Urinary bladder (tissue), 4 donors: ENCODE measurements around the gene GUCY1A2. TPM values are rescaled to one million over a fixed set of nuclear protein-coding genes. Genes with fewer than 3 reads are reported as not detected.

Experiments used
- DNase-seq: peaks from one replicate; pipeline ENCODE4 v3.0.0-alpha.2; 2015; ENCODE audit errors: extremely low spot score
- H3K27ac ChIP-seq: one replicate; pipeline ENCODE4 v1.5.1; 2013; ENCODE audit warnings: low read depth, mild to moderate bottlenecking, moderate library complexity
- H3K36me3 ChIP-seq: one replicate; pipeline ENCODE4 v1.6.1; 2013; ENCODE audit warnings: mild to moderate bottlenecking, moderate library complexity; ENCODE audit not compliant: insufficient read depth
- H3K4me1 ChIP-seq: one replicate; pipeline ENCODE4 v1.6.1; 2013; ENCODE audit warnings: mild to moderate bottlenecking, moderate library complexity; ENCODE audit not compliant: insufficient read depth
- H3K4me3 ChIP-seq: one replicate; pipeline ENCODE4 v1.5.1; 2013; ENCODE audit warnings: low read depth, low read length
- WGBS: extraction: QIAGEN DNeasy Blood & Tissue Kit; methylation state at CpG from one replicate; pipeline ENCODE4 v1.1.7; 2013; 5-methylcytosine and 5-hydroxymethylcytosine counted together
- polyA plus RNA-seq: library from polyadenylated mRNA; stranded (reverse); fragments of 200-250 nt; gene quantifications from one replicate; pipeline ENCODE4 v1.2.3, GENCODE V29; 2013
- total RNA-seq: library from RNA; depleted of rRNA; stranded (reverse); fragments of >200 nt; gene quantifications from one replicate; pipeline ENCODE4 v1.2.3, GENCODE V29; 2014
- donor health status: healthy with polysubstance abuse.
- donor health status: healthy.

Gene GUCY1A2
- total and polyA plus RNA-seq, 2 donors: 0.99 to 58.5 TPM

- Histone ChIP-seq H3K4me1 (no peaks in the 10 kb centered on the region), H3K36me3 (no peaks in the 10 kb centered on the region), H3K27ac (no peak overlapping the region), H3K4me3 (no peak overlapping the region)
- WGBS: 73% methylated on average over 7 of the region's 7 CpGs
- no peak for DNase-seq
These were observed 309.9 kb downstream of the GUCY1A2 start for GRCh38 chr11:106708348-106708747.

GRCh38 chr11:106706355-106706754 is 311.9 kb downstream of the GUCY1A2 start:
- no peak overlapping the region for H3K4me3 ChIP-seq
- no peaks in the 10 kb centered on the region for H3K4me1 ChIP-seq
- H3K36me3 ChIP-seq: no peaks in the 10 kb centered on the region
- no peak overlapping the region for H3K27ac ChIP-seq
- no peak for DNase-seq

- Histone ChIP-seq H3K36me3 (no peaks in the 10 kb centered on the region), H3K4me1 (no peaks in the 10 kb centered on the region), H3K4me3 (no peak overlapping the region), H3K27ac (no peak overlapping the region)
- no peak for DNase-seq
- 90% methylated on average over 3 of the region's 3 CpGs for WGBS
These were observed 315.5 kb downstream of the GUCY1A2 start for GRCh38 chr11:106702805-106703204.

- H3K4me3 ChIP-seq: no peak overlapping the region
- no peak for DNase-seq
- 64% methylated on average over 2 of the region's 2 CpGs for WGBS
- no peaks in the 10 kb centered on the region for H3K4me1 ChIP-seq
- H3K36me3 ChIP-seq: no peaks in the 10 kb centered on the region
- no peak overlapping the region for H3K27ac ChIP-seq
These were observed 321.2 kb downstream of the GUCY1A2 start for GRCh38 chr11:106697058-106697457.

GRCh38 chr11:106695506-106695905 is 322.8 kb downstream of the GUCY1A2 start:
- WGBS: 32% methylated on average over 2 of the region's 2 CpGs
- DNase-seq: no peak
- no peaks in the 10 kb centered on the region for H3K4me1 ChIP-seq
- no peaks in the 10 kb centered on the region for H3K36me3 ChIP-seq
- no peak overlapping the region for H3K4me3 ChIP-seq
- peak overlapping the region; percentile 23 for H3K27ac ChIP-seq

- 92% methylated on average over 5 of the region's 5 CpGs for WGBS
- DNase-seq: no peak
- no peaks in the 10 kb centered on the region for H3K4me1 ChIP-seq
- H3K27ac ChIP-seq: no peak overlapping the region
- H3K36me3 ChIP-seq: no peaks in the 10 kb centered on the region
- H3K4me3 ChIP-seq: no peak overlapping the region
These were observed 323.8 kb downstream of the GUCY1A2 start for GRCh38 chr11:106694501-106694900.

GRCh38 chr11:106691807-106692365 is 326.4 kb downstream of the GUCY1A2 start:
- no peaks in the 10 kb centered on the region for H3K4me1 ChIP-seq
- H3K4me3 ChIP-seq: no peak overlapping the region
- H3K27ac ChIP-seq: no peak overlapping the region
- no peaks in the 10 kb centered on the region for H3K36me3 ChIP-seq
- no peak for DNase-seq

- DNase-seq: no peak
- H3K4me1 ChIP-seq: no peaks in the 10 kb centered on the region
- no peak overlapping the region for H3K4me3 ChIP-seq
- no peaks in the 10 kb centered on the region for H3K36me3 ChIP-seq
- WGBS: 91% methylated on average over 1 of the region's 1 CpG
- no peak overlapping the region for H3K27ac ChIP-seq
These were observed 327.4 kb downstream of the GUCY1A2 start for GRCh38 chr11:106690923-106691322.

- H3K27ac ChIP-seq: no peak overlapping the region
- no peak overlapping the region for H3K4me3 ChIP-seq
- no peak for DNase-seq
- H3K36me3 ChIP-seq: no peaks in the 10 kb centered on the region
- H3K4me1 ChIP-seq: no peaks in the 10 kb centered on the region
- WGBS: 86% methylated on average over 3 of the region's 3 CpGs
These were observed 333.3 kb downstream of the GUCY1A2 start for GRCh38 chr11:106684944-106685343.

GRCh38 chr11:106683435-106683834 is 334.8 kb downstream of the GUCY1A2 start:
- H3K4me3 ChIP-seq: no peak overlapping the region
- H3K4me1 ChIP-seq: no peaks in the 10 kb centered on the region
- no peaks in the 10 kb centered on the region for H3K36me3 ChIP-seq
- H3K27ac ChIP-seq: no peak overlapping the region
- WGBS: 87% methylated on average over 3 of the region's 3 CpGs
- DNase-seq: no peak

- no peak for DNase-seq
- no peaks in the 10 kb centered on the region for H3K4me1 ChIP-seq
- H3K27ac ChIP-seq: no peak overlapping the region
- no peaks in the 10 kb centered on the region for H3K36me3 ChIP-seq
- WGBS: 77% methylated on average over 2 of the region's 2 CpGs
- H3K4me3 ChIP-seq: no peak overlapping the region
These were observed 336.8 kb downstream of the GUCY1A2 start for GRCh38 chr11:106681435-106681834.

- no peak for DNase-seq
- Histone ChIP-seq H3K27ac (no peak overlapping the region), H3K36me3 (no peaks in the 10 kb centered on the region), H3K4me1 (no peaks in the 10 kb centered on the region), H3K4me3 (no peak overlapping the region)
- 90% methylated on average over 1 of the region's 1 CpG for WGBS
These were observed 338.7 kb downstream of the GUCY1A2 start for GRCh38 chr11:106679581-106679980.

GRCh38 chr11:106679181-106679580 is 339.1 kb downstream of the GUCY1A2 start:
- DNase-seq: no peak
- H3K36me3 ChIP-seq: no peaks in the 10 kb centered on the region
- H3K27ac ChIP-seq: no peak overlapping the region
- 89% methylated on average over 3 of the region's 3 CpGs for WGBS
- H3K4me1 ChIP-seq: no peaks in the 10 kb centered on the region
- no peak overlapping the region for H3K4me3 ChIP-seq

- whole genome bisulfite sequencing: 92% methylated on average over 1 of the region's 1 CpG
- H3K36me3 ChIP-seq: no peaks in the 10 kb centered on the region
- H3K4me3 ChIP-seq: no peak overlapping the region
- H3K27ac ChIP-seq: no peak overlapping the region
- DNase-seq: no peak
- no peaks in the 10 kb centered on the region for H3K4me1 ChIP-seq
These were observed 348.2 kb downstream of the GUCY1A2 start for GRCh38 chr11:106670069-106670468.

- no peak for DNase-seq
- 72% methylated on average over 2 of the region's 2 CpGs for WGBS
- H3K4me3 ChIP-seq: no peak overlapping the region
- no peaks in the 10 kb centered on the region for H3K4me1 ChIP-seq
- no peak overlapping the region for H3K27ac ChIP-seq
- H3K36me3 ChIP-seq: no peaks in the 10 kb centered on the region
These were observed 350.1 kb downstream of the GUCY1A2 start for GRCh38 chr11:106668147-106668546.
